ENCODE measurements around the gene GRPEL1. TPM values are rescaled to one million over a fixed set of nuclear protein-coding genes. Genes with fewer than 3 reads are reported as not detected.

Gene GRPEL1
- total RNA-seq, 1 donor from 2014 or later: 21.0 TPM

- peaks cover 9% of the 10 kb centered on the region for H3K4me1 Mint-ChIP-seq
- no peak overlapping the region for H3K9ac ChIP-seq
- no peaks in the 10 kb centered on the region for H3K36me3 ChIP-seq
- no peak overlapping the region for H3K27ac Mint-ChIP-seq
- peaks cover 24% of the 10 kb centered on the region for H3K36me3 Mint-ChIP-seq
- no peaks in the 10 kb centered on the region for H3K79me2 ChIP-seq (ENCODE audit: low read depth)
- H3K4me3 Mint-ChIP-seq: no peak overlapping the region
- H3K4me2 ChIP-seq: no peak overlapping the region
- no peaks in the 10 kb centered on the region for H3K27me3 ChIP-seq
- no peak for DNase-seq (ENCODE audit: low spot score)
- TF ChIP-seq EZH2phosphoT487 (IDR thresholded peaks at IDR 0.05) (no peak), EZH2 (IDR thresholded peaks at IDR 0.05) (no peak), CTCF (IDR thresholded peaks at IDR 0.05) (no peak)
- H2AFZ ChIP-seq (replicated peaks): no peak overlapping the region
- H3K4me3 ChIP-seq: no peak overlapping the region
- peaks cover 9% of the 10 kb centered on the region for H4K20me1 ChIP-seq (ENCODE audit: low read depth)
- no peaks in the 10 kb centered on the region for H3F3A ChIP-seq (ENCODE audit: low read depth)
- no peak overlapping the region for H3K27ac ChIP-seq
- H3K27me3 Mint-ChIP-seq (ENCODE audit: insufficient read depth, low read depth): peaks cover 5% of the 10 kb centered on the region
- H3K9me3 ChIP-seq (ENCODE audit: low read depth): no peaks in the 10 kb centered on the region
- H3K4me1 ChIP-seq: no peaks in the 10 kb centered on the region
- no peaks in the 10 kb centered on the region for H3K9me3 Mint-ChIP-seq
Observed at GRCh38 chr4:7027284-7027683, 40.6 kb downstream of the GRPEL1 start.

GRCh38 chr4:7026107-7026506, 41.8 kb downstream of the GRPEL1 start:
- Mint-ChIP-seq H3K4me1 (peaks cover 11% of the 10 kb centered on the region), H3K27me3 (ENCODE audit: insufficient read depth, low read depth) (peaks cover 5% of the 10 kb centered on the region), H3K36me3 (peaks cover 27% of the 10 kb centered on the region), H3K4me3 (no peak overlapping the region), H3K27ac (no peak overlapping the region), H3K9me3 (no peaks in the 10 kb centered on the region)
- Histone ChIP-seq H3K36me3 (no peaks in the 10 kb centered on the region), H4K20me1 (ENCODE audit: low read depth) (peaks cover 10% of the 10 kb centered on the region), H3K9me3 (ENCODE audit: low read depth) (no peaks in the 10 kb centered on the region), H2AFZ (replicated peaks) (no peak overlapping the region), H3K79me2 (ENCODE audit: low read depth) (no peaks in the 10 kb centered on the region), H3K4me3 (no peak overlapping the region), H3K9ac (no peak overlapping the region), H3K27me3 (no peaks in the 10 kb centered on the region), H3K4me1 (no peaks in the 10 kb centered on the region), H3K27ac (no peak overlapping the region), H3K4me2 (no peak overlapping the region), H3F3A (ENCODE audit: low read depth) (no peaks in the 10 kb centered on the region)
- DNase-seq (ENCODE audit: low spot score): no peak
- TF ChIP-seq EZH2phosphoT487 (IDR thresholded peaks at IDR 0.05) (no peak), EZH2 (IDR thresholded peaks at IDR 0.05) (no peak), CTCF (IDR thresholded peaks at IDR 0.05) (no peak)

- H3K4me1 ChIP-seq: peaks cover 6% of the 10 kb centered on the region
Observed at GRCh38 chr4:7025040-7025602, 42.7 kb downstream of the GRPEL1 start.

More at GRCh38 chr4:7025040-7025602, 42.7 kb downstream of the GRPEL1 start:
- Histone ChIP-seq H3K4me2 (no peak overlapping the region), H3F3A (ENCODE audit: low read depth) (no peaks in the 10 kb centered on the region), H3K36me3 (no peaks in the 10 kb centered on the region), H3K9ac (no peak overlapping the region), H3K79me2 (ENCODE audit: low read depth) (no peaks in the 10 kb centered on the region), H2AFZ (replicated peaks) (no peak overlapping the region), H3K27me3 (no peaks in the 10 kb centered on the region), H3K27ac (no peak overlapping the region), H3K4me3 (no peak overlapping the region), H4K20me1 (ENCODE audit: low read depth) (peaks cover 19% of the 10 kb centered on the region), H3K9me3 (ENCODE audit: low read depth) (no peaks in the 10 kb centered on the region)
- no peaks in the 10 kb centered on the region for H3K9me3 Mint-ChIP-seq
- no peak for TF ChIP-seq EZH2 (IDR thresholded peaks at IDR 0.05)
- TF ChIP-seq CTCF (IDR thresholded peaks at IDR 0.05): no peak
- no peak for TF ChIP-seq EZH2phosphoT487 (IDR thresholded peaks at IDR 0.05)
- H3K27me3 Mint-ChIP-seq (ENCODE audit: insufficient read depth, low read depth): peaks cover 6% of the 10 kb centered on the region
- no peak overlapping the region for H3K27ac Mint-ChIP-seq
- H3K4me1 Mint-ChIP-seq: peaks cover 19% of the 10 kb centered on the region
- peaks cover 26% of the 10 kb centered on the region for H3K36me3 Mint-ChIP-seq
- DNase-seq (ENCODE audit: low spot score): no peak
- no peak overlapping the region for H3K4me3 Mint-ChIP-seq
